Heart left ventricle (tissue), 16 donors: Measurements from ENCODE around the gene ISL2. TPM values are rescaled to one million over a fixed set of nuclear protein-coding genes. Genes with fewer than 3 reads are reported as not detected.
A peak's percentile ranks its signal among the peaks of the same experiment; 100 is the strongest.

ENCODE experiments used
- ATAC-seq, 4 donors: fragments of 200-7000 bp; cut with Tn5 transposase; one replicate each; pipeline ENCODE4 v1.9.1; 2020 to 2022; ENCODE audit warnings: moderate library complexity in 4 of 4, mild to moderate bottlenecking in 3 of 4, moderate number of reproducible peaks in 1 of 4
- DNase-seq, 5 donors: peaks; one replicate each; pipeline ENCODE4 v3.0.0-alpha.2; 2020
- H3K27ac ChIP-seq, 12 donors: fragments of 200-600 bp; sonication (generic) in 4 of 12; one replicate each; pipeline versions ENCODE4 v1.5.0 to v1.8.0; 2016 to 2022; ENCODE audit warnings: mild to moderate bottlenecking in 2 of 12
- H3K27me3 ChIP-seq, 9 donors: fragments of 200-600 bp; sonication (generic) in 2 of 9; one replicate each; pipeline versions ENCODE4 v1.5.1 to v1.8.0; 2016 to 2022; ENCODE audit warnings: mild to moderate bottlenecking in 3 of 9
- H3K36me3 ChIP-seq, 9 donors: fragments of 200-600 bp; sonication (generic) in 2 of 9; one replicate each; pipeline versions ENCODE4 v1.5.0 to v1.8.0; 2018 to 2022; ENCODE audit warnings: mild to moderate bottlenecking in 2 of 9
- H3K4me1 ChIP-seq, 12 donors: fragments of 200-600 bp; sonication (generic) in 4 of 12; one replicate each; pipeline versions ENCODE4 v1.5.0 to v1.8.0; 2016 to 2022; ENCODE audit warnings: mild to moderate bottlenecking in 3 of 12
- H3K4me3 ChIP-seq, 12 donors: fragments of 200-600 bp; sonication (generic) in 4 of 12; one replicate each; pipeline versions ENCODE4 v1.5.0 to v1.8.0; 2017 to 2022; ENCODE audit warnings: mild to moderate bottlenecking in 9 of 12, moderate library complexity in 4 of 12
- H3K9me3 ChIP-seq, 12 donors: fragments of 200-600 bp; sonication (generic) in 4 of 12; one replicate each; pipeline versions ENCODE4 v1.5.0 to v1.8.0; 2016 to 2022; ENCODE audit warnings: mild to moderate bottlenecking in 1 of 12
- CTCF ChIP-seq, 12 donors: fragments of 200-600 bp; sonication (generic) in 4 of 12; IDR thresholded peaks; one replicate each; pipeline versions ENCODE4 v1.5.0 to v1.8.0; 2018 to 2022; ENCODE audit warnings: antibody characterized with exemption in 12 of 12, mild to moderate bottlenecking in 5 of 12
- POLR2A ChIP-seq, 2 donors: fragments of 450-650 bp; IDR thresholded peaks; one replicate each; pipeline ENCODE4 v1.6.1; 2017; ENCODE audit warnings: antibody characterized with exemption in 2 of 2, mild to moderate bottlenecking in 2 of 2, moderate library complexity in 2 of 2
- WGBS, 4 donors: extraction: QIAGEN DNeasy Blood & Tissue Kit in 2 of 4; methylation state at CpG; one replicate each; pipeline versions ENCODE4 v1.1.5 to v1.1.7; 2013 to 2018; 5-methylcytosine and 5-hydroxymethylcytosine counted together
- intact Hi-C, 10 donors: fragments of 100-400 bp; cut with DNase I; formaldehyde crosslinking; loops; one replicate each; pipeline versions ENCODE4 v1.11.1 to v1.14.2; 2022
- polyA plus RNA-seq, 2 donors: library from polyadenylated mRNA; stranded (reverse); fragments of 200-250 nt; gene quantifications; one replicate each; pipeline ENCODE4 v1.2.3, GENCODE V29; 2013
- total RNA-seq, 9 donors: library from RNA; depleted of rRNA in 2 of 9; stranded (reverse); fragments of >200 nt in 2 of 9; fragmentation: NEBNext Ultra II Directional in 3 of 9; extraction: Animal tissue kit (Norgen Biotek cat#: 25700) in 3 of 9; gene quantifications; one replicate each; pipeline versions ENCODE4 v1.1.0 to v1.2.4, GENCODE V29; 2016 to 2023
- donor health status: ischemic (EF 13 %, LVEDD 7.1; RV severe dilation, severe dysfunction).
- donor health status: healthy with polysubstance abuse.
- donor health status: DM: no; HTN: yes; CAD: no.
- donor health status: DM: no; HTN: no; CAD: no.
- donor health status: ischemic (EF 25% LVEDD 6.9; RV normal size, moderate dysfunction).
- donor health status: ischemic (EF 25% LVEDD 5.7; RV mildly dilated, moderate dysfunction).
- donor health status: healthy.
- donor health status: DM: yes; HTN: yes; CAD: no.
- donor health status: ischemic (EF 35%, LVEDD 5.7; RV mildly dilated, moderate dysfunction).
- donor health status: nonischemic (EF 11% LVEDD 7.7; RV severe dilation, severe dysfunction).
- donor health status: DM: yes; HTN: yes; CAD: no.
- donor health status: PGD.
- donor health status: ischemic (EF 29% LVEDD 5.4; RV normal size, mild dysfunction).
- donor health status: nonischemic (EF 23%, LVEDD 6.1; RV moderate dilation, normal function).

Gene ISL2
- total and polyA plus RNA-seq, 11 donors = not detected

- intact Hi-C loops = loop anchor here in 3 of 10 donors (5.0 kb wide), 2 partner anchors 90 to 135 kb away; no protein-coding TSS in a partner anchor
- Histone ChIP-seq H3K4me1 (peaks cover 0 to 6% (median 2%) of the 10 kb centered on the region in 12 donors), H3K36me3 (no peaks in the 10 kb centered on the region), H3K27ac (peak overlapping the region in 4 of 12 donors; percentile 26 to 65 (median 34)), H3K9me3 (no peaks in the 10 kb centered on the region), H3K27me3 (peaks cover 0 to 39% (median 0%) of the 10 kb centered on the region in 9 donors), H3K4me3 (no peak overlapping the region)
- TF ChIP-seq POLR2A (IDR thresholded peaks at IDR 0.05) (no peak), CTCF (IDR thresholded peaks at IDR 0.05) (no peak)
- DNase-seq (peak in 3 of 5 donors; percentile 33 to 72 (median 44)), ATAC-seq (peak; percentile 83 to 93 (median 88))
- 69 to 79% (median 75%) methylated on average over 8 of the region's 8 CpGs for WGBS, 4 donors
Measured at GRCh38 chr15:76327191-76328105, 9.1 kb upstream of the ISL2 start.

GRCh38 chr15:76328106-76328696, 8.4 kb upstream of the ISL2 start:
- Histone ChIP-seq H3K27me3 (peaks cover 0 to 37% (median 5%) of the 10 kb centered on the region in 9 donors), H3K4me3 (no peak overlapping the region), H3K36me3 (no peaks in the 10 kb centered on the region), H3K9me3 (no peaks in the 10 kb centered on the region), H3K4me1 (peaks cover 0 to 6% (median 2%) of the 10 kb centered on the region in 12 donors), H3K27ac (peak overlapping the region in 3 of 12 donors; percentile 30 to 65 (median 37))
- 83 to 92% (median 85%) methylated on average over 8 of the region's 8 CpGs for WGBS, 4 donors
- ATAC-seq (no peak), DNase-seq (peak in 1 of 5 donors; percentile 9)
- intact Hi-C loops = loop anchor here in 3 of 10 donors (5.0 kb wide), 2 partner anchors 91 to 136 kb away; no protein-coding TSS in a partner anchor
- no peak for TF ChIP-seq POLR2A (IDR thresholded peaks at IDR 0.05)
- TF ChIP-seq CTCF (IDR thresholded peaks at IDR 0.05) = no peak

- peaks cover 0 to 37% (median 13%) of the 10 kb centered on the region in 9 donors for H3K27me3 ChIP-seq
- peaks cover 0 to 6% (median 2%) of the 10 kb centered on the region in 12 donors for H3K4me1 ChIP-seq
- 83 to 95% (median 88%) methylated on average over 4 of the region's 4 CpGs for WGBS, 4 donors
- DNase-seq (no peak), ATAC-seq (no peak)
- TF ChIP-seq POLR2A (IDR thresholded peaks at IDR 0.05) = no peak
- no peak for TF ChIP-seq CTCF (IDR thresholded peaks at IDR 0.05)
- no peak overlapping the region for H3K27ac ChIP-seq
- intact Hi-C loops = loop anchor here in 3 of 10 donors (5.0 kb wide), 2 partner anchors 92 to 137 kb away; no protein-coding TSS in a partner anchor
- no peaks in the 10 kb centered on the region for H3K36me3 ChIP-seq
- no peak overlapping the region for H3K4me3 ChIP-seq
- H3K9me3 ChIP-seq = no peaks in the 10 kb centered on the region
Measured at GRCh38 chr15:76328958-76329357, 7.6 kb upstream of the ISL2 start.
